ENCODE results near the gene AIFM1.

GRCh38 chrX:130086447-130087206, 79.0 kb downstream of the AIFM1 start:
- TF ChIP-seq CTCF (IDR thresholded peaks at IDR 0.05) (no peak), POLR2A (IDR thresholded peaks at IDR 0.05) (no peak)

Data from uterus (tissue), 2 donors.